Measurements from ENCODE around the gene TGFB2.

The TGFB2 gene

GRCh38 chr1:218363141-218363540 lies 18.0 kb downstream of the TGFB2 start:
- no peak for DNase-seq

- DNase-seq: no peak
These were observed 19.0 kb downstream of the TGFB2 start for GRCh38 chr1:218364028-218364710.

DNA sequence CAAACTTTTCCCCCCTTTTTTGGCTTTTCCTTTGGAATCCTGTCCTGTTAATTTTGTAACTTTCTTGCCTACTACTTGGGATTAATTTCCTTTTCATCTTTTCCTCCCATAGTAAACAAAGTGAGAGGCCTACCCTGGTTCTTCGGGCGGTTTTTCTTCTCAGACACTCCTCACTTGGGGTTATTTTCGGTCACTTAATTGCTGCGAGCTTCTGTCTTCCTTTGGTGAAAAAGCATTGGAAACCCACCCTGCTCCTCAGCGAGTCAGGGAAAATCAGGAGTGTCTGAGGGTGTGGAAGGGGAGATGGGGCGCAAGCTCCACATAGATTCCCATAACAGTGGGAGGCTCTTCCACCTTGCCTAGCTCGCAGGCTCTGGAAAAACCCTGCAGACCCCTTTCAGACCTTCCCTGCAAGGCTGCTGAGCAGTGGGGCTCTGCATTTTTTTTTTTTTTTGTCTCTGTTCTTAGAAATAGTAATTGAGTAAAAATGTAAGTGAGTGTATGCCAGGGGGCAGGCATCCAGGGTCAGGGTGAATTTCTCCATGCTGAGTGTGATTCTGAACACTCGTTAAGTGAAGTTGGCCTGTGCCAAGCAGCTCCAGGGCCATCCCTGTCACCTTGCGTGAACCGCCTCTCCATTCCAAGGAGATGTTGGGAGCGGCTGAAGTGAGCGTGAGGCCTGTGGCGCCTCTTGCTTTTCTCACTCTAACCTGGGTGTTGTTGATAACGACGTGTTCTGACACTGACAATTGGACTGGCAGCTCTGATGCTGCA lies 20.3 kb downstream of the TGFB2 start:
- DNase-seq: no peak

DNA sequence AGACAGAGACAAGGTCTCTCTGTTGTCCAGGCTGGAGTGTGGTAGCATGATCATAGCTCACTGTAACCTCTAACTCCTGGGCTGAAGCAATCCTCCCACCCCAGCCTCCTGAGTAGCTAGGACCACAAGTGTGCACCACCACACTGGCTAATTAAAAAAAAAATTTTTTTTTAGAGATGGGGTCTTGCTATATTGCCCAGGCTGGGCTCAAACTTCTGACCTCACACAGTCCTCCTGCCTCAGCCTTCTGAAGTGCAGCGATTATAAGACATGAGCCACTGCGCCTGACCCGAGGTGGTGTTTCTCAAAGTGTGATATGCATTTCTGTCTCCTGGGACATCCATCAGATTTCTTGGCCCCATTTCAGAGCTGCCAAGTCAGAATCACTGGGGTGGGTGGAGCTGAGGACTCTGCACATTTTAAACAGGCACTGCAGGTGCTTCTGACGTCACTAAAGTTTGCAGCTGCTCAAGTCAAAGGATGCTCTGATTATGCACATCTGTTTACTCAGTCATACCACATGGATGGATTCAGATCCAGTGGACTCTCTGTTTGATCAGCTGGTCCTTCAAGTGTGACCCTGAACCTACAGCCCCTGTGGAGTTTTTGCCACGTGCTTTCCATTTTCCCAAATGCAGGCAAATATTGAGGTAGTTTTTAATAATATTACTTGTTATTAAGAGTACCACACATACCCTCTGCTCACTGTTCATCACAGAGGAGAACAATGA lies 21.4 kb downstream of the TGFB2 start:
- no peak for DNase-seq

DNA sequence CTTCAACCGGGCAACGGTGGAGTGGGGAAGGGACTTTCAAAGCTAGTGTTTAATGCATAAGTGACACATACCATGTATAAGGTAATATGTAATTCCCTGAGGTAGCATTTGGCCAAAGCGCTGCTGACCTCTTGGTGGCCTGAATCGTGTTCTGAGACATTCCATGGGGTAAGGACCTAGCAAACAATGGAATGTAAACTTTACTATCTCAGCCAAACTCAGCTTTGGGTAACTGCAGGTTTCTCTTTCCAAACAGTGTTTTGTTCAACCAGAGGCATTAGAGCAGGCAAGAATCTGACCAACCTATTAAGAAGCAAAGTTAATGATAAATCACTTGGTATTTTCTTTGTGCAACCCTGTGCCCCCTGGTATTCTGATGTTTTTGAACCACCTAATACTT lies 22.0 kb downstream of the TGFB2 start:
- DNase-seq: no peak

- DNase-seq: no peak
These were observed 23.6 kb downstream of the TGFB2 start for GRCh38 chr1:218368686-218369085.

DNA sequence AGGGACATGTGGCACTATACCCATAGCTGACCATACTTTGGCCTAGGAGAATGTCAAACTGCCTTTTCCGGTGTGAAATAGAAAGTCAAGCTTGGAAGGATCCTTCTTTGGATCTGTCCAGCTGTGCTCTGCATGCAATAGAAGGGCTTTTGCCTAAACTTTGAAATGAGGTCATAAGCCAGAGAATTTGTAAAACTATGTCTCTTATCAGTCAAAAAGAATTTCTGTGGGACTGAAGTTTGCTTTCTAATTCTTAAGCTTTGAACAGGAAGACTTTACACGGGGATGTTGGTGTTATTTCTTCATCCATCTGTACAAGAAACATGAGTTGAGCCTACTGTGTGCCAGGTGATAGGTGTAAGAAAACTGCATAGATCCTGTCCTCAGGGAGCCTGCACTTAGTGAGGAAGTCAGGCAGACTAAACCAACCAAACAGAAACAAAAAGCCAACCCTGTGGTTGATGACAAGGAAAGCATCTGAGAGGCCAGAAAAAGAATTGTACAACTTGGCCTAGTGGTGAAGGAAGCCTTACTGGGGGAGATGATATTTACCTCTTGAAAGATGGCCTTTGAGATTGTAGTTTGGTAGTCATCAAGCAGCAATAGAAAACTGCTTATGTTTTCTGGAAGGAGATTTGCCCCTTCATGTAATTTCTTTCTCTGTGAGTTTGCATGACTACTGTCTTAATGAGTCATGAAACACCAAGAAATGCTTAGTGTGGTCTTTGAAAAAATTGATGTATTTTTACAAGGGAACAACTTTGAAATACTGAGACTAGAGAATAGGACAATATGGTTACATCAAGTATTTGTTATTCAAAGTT lies 24.8 kb downstream of the TGFB2 start:
- no peak for DNase-seq

DNA sequence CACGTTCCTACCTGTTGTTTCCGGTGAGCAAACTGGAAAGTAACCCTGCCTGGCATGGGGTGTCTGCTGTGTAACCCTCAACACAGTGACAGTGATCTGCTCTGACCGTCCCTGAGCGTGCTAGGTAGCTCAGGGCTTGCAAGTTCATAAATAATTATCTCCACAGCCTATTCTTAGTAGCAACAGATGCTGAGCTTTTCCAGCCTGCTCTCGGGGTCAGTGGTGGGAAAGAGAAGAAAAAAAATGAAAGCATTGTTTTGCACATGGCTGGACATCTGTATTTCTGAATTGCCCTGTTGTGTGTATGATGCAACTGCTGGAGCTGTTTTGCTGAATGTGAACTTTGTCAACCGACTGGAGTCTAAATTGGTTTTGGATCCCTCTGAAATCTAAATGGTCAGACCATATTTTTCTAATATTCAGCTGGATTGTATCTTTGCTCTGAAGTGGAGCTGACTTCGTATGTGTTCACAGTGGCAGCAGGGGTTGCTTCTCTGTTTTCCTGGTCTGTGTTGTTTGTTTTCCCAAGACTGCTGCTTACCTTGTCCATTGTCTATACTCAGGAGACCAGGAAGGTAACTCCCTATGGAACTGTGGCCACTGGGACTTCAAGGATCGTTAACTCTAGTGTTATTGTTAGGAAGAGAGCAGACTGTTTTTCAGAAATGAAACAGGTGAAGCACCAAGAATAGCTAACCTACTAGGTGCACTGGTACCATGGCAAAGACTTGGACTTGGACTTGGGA lies 27.0 kb downstream of the TGFB2 start:
- DNase-seq: no peak

DNA sequence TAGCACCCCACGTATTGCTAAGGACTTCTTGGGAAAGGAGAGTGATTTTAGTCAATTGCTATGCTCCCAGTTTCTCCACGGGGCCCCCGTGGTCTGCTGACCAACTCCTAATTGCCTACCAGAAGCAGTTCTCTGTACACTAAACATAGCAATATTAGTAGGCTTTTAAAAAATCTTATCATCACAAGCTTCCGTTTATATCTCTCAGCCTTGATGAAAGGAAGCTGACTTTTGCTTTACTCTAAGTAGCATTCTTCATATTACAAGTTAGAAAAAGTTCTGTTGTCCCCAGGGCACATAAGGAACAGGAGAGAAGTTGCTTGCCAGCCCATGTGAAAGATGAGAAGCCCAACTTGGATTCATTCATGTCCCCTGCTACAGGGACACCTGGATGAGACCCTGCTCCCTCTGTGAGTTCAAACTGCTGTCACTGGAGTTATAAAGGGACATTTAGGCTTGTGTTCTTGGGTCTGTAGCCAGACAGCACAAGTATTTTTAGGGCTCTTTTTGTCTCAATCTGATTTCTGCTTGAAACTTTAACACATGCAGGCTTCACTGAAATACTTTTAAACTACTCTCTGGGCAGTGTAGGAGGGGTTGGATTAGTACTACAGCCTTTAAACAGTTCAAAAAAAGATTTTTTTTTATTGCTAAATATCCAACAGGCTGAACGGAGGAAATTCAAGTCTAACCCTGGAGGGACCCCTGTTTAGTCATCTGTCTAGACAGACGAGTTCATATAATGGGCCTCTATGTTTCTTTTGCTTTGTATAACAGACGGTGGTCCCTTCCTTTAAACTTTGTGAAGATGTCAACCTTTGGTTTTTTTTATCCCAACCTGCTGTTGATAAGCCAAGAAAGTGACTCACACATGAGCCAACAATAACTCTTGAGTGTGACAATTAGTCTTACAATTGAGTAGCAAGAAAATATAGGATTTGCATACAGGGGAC lies 29.5 kb downstream of the TGFB2 start:
- no peak for DNase-seq

- DNase-seq: no peak
These were observed 31.6 kb downstream of the TGFB2 start for GRCh38 chr1:218376722-218377121.

DNA sequence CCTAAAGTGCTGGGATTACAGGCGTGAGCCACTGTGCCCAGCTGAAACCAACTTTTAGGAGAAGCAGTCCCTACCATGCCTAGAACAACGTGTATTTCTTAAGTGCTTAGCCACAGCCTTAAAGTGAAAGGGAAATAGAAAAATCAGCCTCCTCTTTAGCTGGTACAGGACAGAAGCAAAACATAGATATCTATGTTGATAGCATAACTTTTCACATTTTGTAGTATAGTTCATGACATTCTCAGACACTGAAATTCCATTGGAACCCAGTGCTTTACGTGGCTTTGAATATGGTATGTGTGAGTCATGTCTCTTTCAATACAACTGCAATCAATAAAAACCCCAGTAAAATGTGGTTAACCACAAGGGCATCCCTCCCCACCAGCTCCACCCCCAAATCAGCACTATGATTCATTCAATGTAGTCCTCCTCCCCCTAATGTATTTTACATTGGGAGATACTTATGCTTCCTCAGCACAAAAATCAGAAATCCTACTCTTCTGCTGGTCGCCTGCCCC lies 32.1 kb downstream of the TGFB2 start:
- DNase-seq: no peak

GRCh38 chr1:218380125-218380977 lies 35.2 kb downstream of the TGFB2 start:
- no peak for DNase-seq

DNA sequence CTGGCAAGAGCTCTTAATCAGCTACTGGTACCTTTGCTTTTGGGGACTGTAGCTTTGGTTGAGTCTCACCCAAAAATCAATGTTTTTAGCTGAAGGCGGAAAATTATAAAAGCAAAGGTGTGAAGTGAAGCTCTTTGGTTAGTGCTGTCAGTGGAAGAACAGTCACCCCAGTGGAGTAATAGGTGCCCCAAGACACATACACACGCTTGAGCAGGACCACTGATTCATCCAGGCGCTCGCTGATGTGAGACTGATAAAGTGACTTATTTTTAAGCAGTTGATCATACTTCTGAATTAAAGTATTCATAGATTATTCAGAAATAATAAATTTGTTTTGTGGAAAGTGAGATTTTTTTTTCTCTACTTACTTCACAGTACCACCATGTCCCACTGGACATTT lies 37.1 kb downstream of the TGFB2 start:
- no peak for DNase-seq

DNA sequence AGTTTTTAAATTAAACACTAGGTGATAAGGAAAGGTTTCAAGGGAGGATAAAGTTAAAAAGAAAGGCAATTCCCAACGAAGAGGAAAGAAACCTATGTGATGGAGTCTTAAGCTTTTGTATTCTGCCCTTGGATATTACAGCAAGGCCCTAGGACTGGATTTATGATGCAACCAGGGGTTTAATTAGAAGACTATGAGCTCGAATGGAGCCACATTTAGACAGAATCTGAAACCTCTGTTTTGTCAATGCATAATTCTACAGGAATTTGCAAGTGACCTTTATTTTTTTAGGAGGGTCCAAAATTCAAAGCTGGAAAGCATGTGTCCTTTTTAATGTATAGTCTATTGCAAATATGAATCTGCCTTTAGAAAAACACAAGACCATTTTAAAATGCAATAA lies 37.9 kb downstream of the TGFB2 start:
- DNase-seq: no peak

- no peak for DNase-seq
These were observed 38.5 kb downstream of the TGFB2 start for GRCh38 chr1:218383681-218384080.

DNA sequence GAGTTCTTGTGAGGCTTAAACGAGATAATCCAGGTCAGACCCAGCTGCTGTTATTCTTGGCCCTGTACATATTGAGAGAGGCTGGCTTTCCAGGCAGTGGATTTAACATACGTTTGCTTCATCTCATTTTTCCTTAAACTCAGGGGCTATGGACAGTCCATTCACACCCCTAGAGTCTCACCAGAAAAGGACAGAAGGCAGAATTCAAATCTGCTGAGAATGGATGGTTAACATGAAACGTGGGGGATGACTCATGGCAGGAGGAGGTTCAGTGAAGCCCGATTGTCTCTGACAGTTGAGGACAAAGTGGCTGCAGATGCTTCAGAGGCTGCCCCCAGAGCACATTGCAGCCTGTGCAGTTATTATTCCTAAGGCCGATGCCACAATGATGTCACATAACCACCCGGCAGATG lies 39.5 kb downstream of the TGFB2 start:
- DNase-seq: no peak

DNA sequence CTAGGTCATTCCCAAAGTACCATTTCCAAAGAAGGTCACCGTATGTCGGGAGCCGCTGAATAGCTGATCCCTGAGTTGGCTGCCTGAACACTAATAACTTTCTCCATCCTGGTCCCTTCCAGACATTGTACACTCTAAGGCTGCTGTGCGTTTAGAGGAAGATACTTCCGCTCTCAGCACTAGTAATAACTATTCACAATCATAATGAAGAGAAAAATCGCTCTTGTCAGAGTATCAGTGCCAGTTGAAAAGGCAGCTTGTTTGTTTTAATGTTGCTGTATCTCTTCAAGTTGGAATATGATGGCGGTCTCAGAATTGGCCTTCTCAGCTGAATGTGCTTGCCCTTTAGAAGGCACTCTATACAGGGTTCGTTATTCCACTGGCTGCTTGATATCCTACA lies 43.5 kb downstream of the TGFB2 start:
- DNase-seq: no peak

DNA sequence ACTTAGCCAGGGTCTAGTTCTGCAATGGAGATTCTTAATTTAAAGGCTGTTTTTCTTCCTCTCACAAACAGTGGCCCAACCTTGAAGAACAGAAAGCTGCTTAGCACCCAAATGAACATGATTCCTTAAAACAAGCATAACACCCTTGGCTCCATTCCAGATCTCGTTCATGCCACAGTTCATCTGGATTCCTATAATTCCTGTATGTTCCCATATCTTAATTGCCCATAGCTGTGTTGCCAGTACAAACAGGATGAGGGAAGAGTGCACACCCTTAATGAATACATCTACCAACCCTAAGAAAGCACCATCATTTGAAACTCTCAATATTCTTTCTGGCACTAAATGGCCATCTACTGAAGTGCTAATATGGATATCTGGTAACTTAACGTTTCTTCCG lies 45.5 kb downstream of the TGFB2 start:
- DNase-seq: no peak

GRCh38 chr1:218392780-218393179 lies 47.6 kb downstream of the TGFB2 start:
- DNase-seq: no peak

- DNase-seq: no peak
These were observed 49.3 kb downstream of the TGFB2 start for GRCh38 chr1:218394416-218394815.

All from NCI-H2081 treated with DMSO at 0.1 percent for 48 hours (cell line).